ENCODE measurements around the gene COL21A1.

GRCh38 chr6:56091159-56091869 lies 156.1 kb downstream of the COL21A1 start:
- TF ChIP-seq CTCF (IDR thresholded peaks at IDR 0.05; ENCODE audit: low read depth, low read length): no peak
- no peak for TF ChIP-seq EZH2phosphoT487 (IDR thresholded peaks at IDR 0.05; ENCODE audit: low read depth)

Measured in OCI-LY3 (cell line).